ENCODE measurements around the gene LMAN2.

The LMAN2 gene

DNA sequence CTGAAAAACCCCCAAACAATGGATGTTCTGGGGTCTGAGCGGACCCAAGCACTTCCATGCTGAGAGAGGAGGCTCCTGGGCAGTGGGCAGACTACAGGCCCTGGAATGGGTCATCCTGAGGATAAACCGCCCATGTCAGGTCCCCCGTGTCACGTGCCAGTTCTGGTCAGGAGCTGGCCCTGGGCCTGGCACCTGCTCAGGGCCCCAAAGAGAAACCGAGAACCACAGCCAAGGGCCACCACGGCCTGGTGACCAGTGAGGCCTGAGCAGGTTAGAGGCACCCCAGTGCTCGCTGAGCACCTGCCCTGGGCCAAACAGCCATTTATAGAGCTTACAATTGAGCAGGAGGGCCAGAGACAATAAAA is 15.8 kb downstream of the LMAN2 start:
- DNase-seq (ENCODE audit: low read depth), result no peak
- no peak overlapping the region for H3K4me3 ChIP-seq (ENCODE audit: low read length)
- TF ChIP-seq, protein P1, sequence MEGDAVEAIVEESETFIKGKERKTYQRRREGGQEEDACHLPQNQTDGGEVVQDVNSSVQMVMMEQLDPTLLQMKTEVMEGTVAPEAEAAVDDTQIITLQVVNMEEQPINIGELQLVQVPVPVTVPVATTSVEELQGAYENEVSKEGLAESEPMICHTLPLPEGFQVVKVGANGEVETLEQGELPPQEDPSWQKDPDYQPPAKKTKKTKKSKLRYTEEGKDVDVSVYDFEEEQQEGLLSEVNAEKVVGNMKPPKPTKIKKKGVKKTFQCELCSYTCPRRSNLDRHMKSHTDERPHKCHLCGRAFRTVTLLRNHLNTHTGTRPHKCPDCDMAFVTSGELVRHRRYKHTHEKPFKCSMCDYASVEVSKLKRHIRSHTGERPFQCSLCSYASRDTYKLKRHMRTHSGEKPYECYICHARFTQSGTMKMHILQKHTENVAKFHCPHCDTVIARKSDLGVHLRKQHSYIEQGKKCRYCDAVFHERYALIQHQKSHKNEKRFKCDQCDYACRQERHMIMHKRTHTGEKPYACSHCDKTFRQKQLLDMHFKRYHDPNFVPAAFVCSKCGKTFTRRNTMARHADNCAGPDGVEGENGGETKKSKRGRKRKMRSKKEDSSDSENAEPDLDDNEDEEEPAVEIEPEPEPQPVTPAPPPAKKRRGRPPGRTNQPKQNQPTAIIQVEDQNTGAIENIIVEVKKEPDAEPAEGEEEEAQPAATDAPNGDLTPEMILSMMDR (IDR thresholded peaks at IDR 0.05; ENCODE audit: insufficient read depth, low read depth, low read length, missing control alignments), result no peak

- TF ChIP-seq, protein P1 (IDR thresholded peaks at IDR 0.05; ENCODE audit: insufficient read depth, low read depth, low read length, missing control alignments), result no peak
- DNase-seq (ENCODE audit: low read depth), result no peak
- H3K4me3 ChIP-seq (ENCODE audit: low read length), result no peak overlapping the region
These were observed 16.4 kb downstream of the LMAN2 start for GRCh38 chr5:177334781-177335700.

DNA sequence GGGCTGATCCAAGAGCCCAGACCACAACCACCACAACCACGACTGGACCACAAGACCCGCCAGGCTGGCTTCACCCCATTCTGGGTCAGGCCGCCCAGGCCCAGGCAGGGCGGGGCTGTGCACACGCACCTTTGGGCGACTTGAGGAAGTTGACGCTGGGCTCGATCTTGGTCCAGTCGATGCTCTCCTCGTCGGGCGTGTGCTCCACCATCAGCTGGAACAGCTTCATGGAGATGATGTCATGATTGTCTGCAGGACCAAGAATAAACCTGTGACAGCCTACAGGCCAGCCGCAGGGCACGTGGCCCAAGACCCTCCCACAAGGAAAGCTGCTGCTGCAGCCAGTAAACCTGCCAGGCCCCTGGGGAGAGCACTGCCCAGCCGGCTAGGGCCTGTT is 17.3 kb downstream of the LMAN2 start:
- no peak for DNase-seq (ENCODE audit: low read depth)
- no peak overlapping the region for H3K4me3 ChIP-seq (ENCODE audit: low read length)
- TF ChIP-seq, protein P1 (IDR thresholded peaks at IDR 0.05; ENCODE audit: insufficient read depth, low read depth, low read length, missing control alignments), result no peak

GRCh38 chr5:177333420-177334154 is 17.9 kb downstream of the LMAN2 start:
- H3K4me3 ChIP-seq (ENCODE audit: low read length), result no peak overlapping the region
- no peak for DNase-seq (ENCODE audit: low read depth)
- TF ChIP-seq, protein P1 (IDR thresholded peaks at IDR 0.05; ENCODE audit: insufficient read depth, low read depth, low read length, missing control alignments), result no peak

- no peak overlapping the region for H3K4me3 ChIP-seq (ENCODE audit: low read length)
- DNase-seq (ENCODE audit: low read depth), result no peak
- TF ChIP-seq, protein P1 (IDR thresholded peaks at IDR 0.05; ENCODE audit: insufficient read depth, low read depth, low read length, missing control alignments), result no peak
These were observed 18.6 kb downstream of the LMAN2 start for GRCh38 chr5:177332896-177333260.

- TF ChIP-seq, protein P1 (IDR thresholded peaks at IDR 0.05; ENCODE audit: insufficient read depth, low read depth, low read length, missing control alignments), result no peak
- no peak overlapping the region for H3K4me3 ChIP-seq (ENCODE audit: low read length)
- no peak for DNase-seq (ENCODE audit: low read depth)
These were observed 19.2 kb downstream of the LMAN2 start for GRCh38 chr5:177332031-177332895.

Data from epithelial cell of esophagus (primary cell).